ENCODE measurements around the gene MC1R.
A peak's percentile ranks its signal among the peaks of the same experiment; 100 is the strongest.
"Not testable (repeated sequence)": the region's sequence is repeated elsewhere in the genome, so short reads cannot be mapped to it uniquely, and the experiment has no call there.

MC1R gene

GRCh38 chr16:89924925-89925307 is 6.3 kb downstream of the MC1R start:
- Mint-ChIP-seq H3K4me1 (ENCODE audit: low read depth) (peaks cover 19% of the 10 kb centered on the region), H3K4me3 (no peak overlapping the region), H3K36me3 (ENCODE audit: low read depth) (no peaks in the 10 kb centered on the region), H3K27me3 (ENCODE audit: low read depth) (peaks cover 30% of the 10 kb centered on the region), H3K27ac (no peak overlapping the region), H3K9me3 (no peaks in the 10 kb centered on the region)
- no peak for DNase-seq (ENCODE audit: low spot score)

- no peak for DNase-seq (ENCODE audit: low spot score)
- Mint-ChIP-seq H3K27ac (no peak overlapping the region), H3K4me1 (ENCODE audit: low read depth) (peaks cover 15% of the 10 kb centered on the region), H3K4me3 (peak overlapping the region; percentile 43), H3K36me3 (ENCODE audit: low read depth) (no peaks in the 10 kb centered on the region), H3K9me3 (no peaks in the 10 kb centered on the region), H3K27me3 (ENCODE audit: low read depth) (peaks cover 24% of the 10 kb centered on the region)
Measured at GRCh38 chr16:89925596-89926079, 7.0 kb downstream of the MC1R start.

GRCh38 chr16:89931305-89931896 is 12.7 kb downstream of the MC1R start:
- Mint-ChIP-seq H3K27ac (no peak overlapping the region), H3K9me3 (no peaks in the 10 kb centered on the region)
- DNase-seq (ENCODE audit: low spot score): no peak

GRCh38 chr16:89931964-89932363 is 13.3 kb downstream of the MC1R start:
- DNase-seq (ENCODE audit: low spot score): no peak
- H3K4me3 Mint-ChIP-seq: no peak overlapping the region
- H3K9me3 Mint-ChIP-seq: no peaks in the 10 kb centered on the region
- no peaks in the 10 kb centered on the region for H3K27me3 Mint-ChIP-seq (ENCODE audit: low read depth)
- H3K4me1 Mint-ChIP-seq (ENCODE audit: low read depth): no peaks in the 10 kb centered on the region
- H3K27ac Mint-ChIP-seq: no peak overlapping the region
- no peaks in the 10 kb centered on the region for H3K36me3 Mint-ChIP-seq (ENCODE audit: low read depth)

More at GRCh38 chr16:89931305-89931896, 12.7 kb downstream of the MC1R start:
- Mint-ChIP-seq H3K4me1 (ENCODE audit: low read depth) (peaks cover 3% of the 10 kb centered on the region), H3K27me3 (ENCODE audit: low read depth) (peaks cover 2% of the 10 kb centered on the region), H3K36me3 (ENCODE audit: low read depth) (no peaks in the 10 kb centered on the region), H3K4me3 (no peak overlapping the region)

GRCh38 chr16:89934019-89934418 is 15.4 kb downstream of the MC1R start:
- H3K36me3 Mint-ChIP-seq (ENCODE audit: low read depth); H3K9me3 Mint-ChIP-seq; H3K27me3 Mint-ChIP-seq (ENCODE audit: low read depth); H3K27ac Mint-ChIP-seq; H3K4me1 Mint-ChIP-seq (ENCODE audit: low read depth); H3K4me3 Mint-ChIP-seq; DNase-seq (ENCODE audit: low spot score): not testable (repeated sequence)

- H3K27ac Mint-ChIP-seq: no peak overlapping the region
- no peaks in the 10 kb centered on the region for H3K4me1 Mint-ChIP-seq (ENCODE audit: low read depth)
- DNase-seq (ENCODE audit: low spot score): no peak
- H3K36me3 Mint-ChIP-seq (ENCODE audit: low read depth): no peaks in the 10 kb centered on the region
- H3K4me3 Mint-ChIP-seq: no peak overlapping the region
- H3K27me3 Mint-ChIP-seq (ENCODE audit: low read depth): peaks cover 8% of the 10 kb centered on the region
- H3K9me3 Mint-ChIP-seq: no peaks in the 10 kb centered on the region
Measured at GRCh38 chr16:89934611-89935553, 16.2 kb downstream of the MC1R start.

GRCh38 chr16:89935620-89936019 is 17.0 kb downstream of the MC1R start:
- H3K27me3 Mint-ChIP-seq (ENCODE audit: low read depth); H3K9me3 Mint-ChIP-seq; H3K27ac Mint-ChIP-seq; H3K36me3 Mint-ChIP-seq (ENCODE audit: low read depth); H3K4me3 Mint-ChIP-seq; DNase-seq (ENCODE audit: low spot score); H3K4me1 Mint-ChIP-seq (ENCODE audit: low read depth): not testable (repeated sequence)

- Mint-ChIP-seq H3K4me3 (no peak overlapping the region), H3K27me3 (ENCODE audit: low read depth) (peaks cover 8% of the 10 kb centered on the region)
Measured at GRCh38 chr16:89936034-89936433, 17.4 kb downstream of the MC1R start.

GRCh38 chr16:89936508-89936907 is 17.8 kb downstream of the MC1R start:
- Mint-ChIP-seq H3K36me3 (ENCODE audit: low read depth) (no peaks in the 10 kb centered on the region), H3K27me3 (ENCODE audit: low read depth) (peaks cover 8% of the 10 kb centered on the region), H3K27ac (no peak overlapping the region), H3K4me1 (ENCODE audit: low read depth) (no peaks in the 10 kb centered on the region), H3K9me3 (no peaks in the 10 kb centered on the region), H3K4me3 (no peak overlapping the region)
- DNase-seq (ENCODE audit: low spot score): no peak

More at GRCh38 chr16:89936034-89936433, 17.4 kb downstream of the MC1R start:
- H3K4me1 Mint-ChIP-seq (ENCODE audit: low read depth): no peaks in the 10 kb centered on the region
- H3K9me3 Mint-ChIP-seq: no peaks in the 10 kb centered on the region
- no peaks in the 10 kb centered on the region for H3K36me3 Mint-ChIP-seq (ENCODE audit: low read depth)
- no peak for DNase-seq (ENCODE audit: low spot score)
- H3K27ac Mint-ChIP-seq: no peak overlapping the region

- Mint-ChIP-seq H3K4me3 (no peak overlapping the region), H3K4me1 (ENCODE audit: low read depth) (no peaks in the 10 kb centered on the region), H3K27ac (no peak overlapping the region), H3K36me3 (ENCODE audit: low read depth) (no peaks in the 10 kb centered on the region), H3K9me3 (no peaks in the 10 kb centered on the region), H3K27me3 (ENCODE audit: low read depth) (peaks cover 8% of the 10 kb centered on the region)
- DNase-seq (ENCODE audit: low spot score): no peak
Measured at GRCh38 chr16:89936981-89937380, 18.3 kb downstream of the MC1R start.

GRCh38 chr16:89938175-89938885 is 19.7 kb downstream of the MC1R start:
- Mint-ChIP-seq H3K27ac (no peak overlapping the region), H3K36me3 (ENCODE audit: low read depth) (no peaks in the 10 kb centered on the region), H3K27me3 (ENCODE audit: low read depth) (peaks cover 8% of the 10 kb centered on the region), H3K4me3 (no peak overlapping the region), H3K4me1 (ENCODE audit: low read depth) (no peaks in the 10 kb centered on the region), H3K9me3 (no peaks in the 10 kb centered on the region)
- DNase-seq (ENCODE audit: low spot score): no peak

- peaks cover 34% of the 10 kb centered on the region for H3K27me3 Mint-ChIP-seq (ENCODE audit: low read depth)
- H3K4me3 Mint-ChIP-seq: no peak overlapping the region
Measured at GRCh38 chr16:89944773-89945172, 26.1 kb downstream of the MC1R start.

GRCh38 chr16:89945654-89946053 is 27.0 kb downstream of the MC1R start:
- Mint-ChIP-seq H3K27ac (no peak overlapping the region), H3K4me1 (ENCODE audit: low read depth) (no peaks in the 10 kb centered on the region), H3K4me3 (no peak overlapping the region), H3K36me3 (ENCODE audit: low read depth) (no peaks in the 10 kb centered on the region), H3K27me3 (ENCODE audit: low read depth) (peaks cover 41% of the 10 kb centered on the region), H3K9me3 (no peaks in the 10 kb centered on the region)
- DNase-seq (ENCODE audit: low spot score): no peak

More at GRCh38 chr16:89944773-89945172, 26.1 kb downstream of the MC1R start:
- no peaks in the 10 kb centered on the region for H3K36me3 Mint-ChIP-seq (ENCODE audit: low read depth)
- no peak overlapping the region for H3K27ac Mint-ChIP-seq
- H3K4me1 Mint-ChIP-seq (ENCODE audit: low read depth): no peaks in the 10 kb centered on the region
- no peak for DNase-seq (ENCODE audit: low spot score)
- H3K9me3 Mint-ChIP-seq: no peaks in the 10 kb centered on the region

GRCh38 chr16:89946515-89946914 is 27.9 kb downstream of the MC1R start:
- Mint-ChIP-seq H3K4me3 (no peak overlapping the region), H3K4me1 (ENCODE audit: low read depth) (no peaks in the 10 kb centered on the region), H3K27me3 (ENCODE audit: low read depth) (peaks cover 41% of the 10 kb centered on the region), H3K36me3 (ENCODE audit: low read depth) (no peaks in the 10 kb centered on the region), H3K27ac (no peak overlapping the region), H3K9me3 (no peaks in the 10 kb centered on the region)
- DNase-seq (ENCODE audit: low spot score): no peak

Measured in T-helper 2 cell treated with Interferon-gamma antibody and Interleukin-4, amounts not matched to agents 5 μg/mL and 100 μg/mL, for 36 hours (primary cell).